Keratinocyte (primary cell): Measurements from ENCODE around the gene SAMD3. TPM values are rescaled to one million over a fixed set of nuclear protein-coding genes. Genes with fewer than 3 reads are reported as not detected.

Source experiments
- DNase-seq: peaks from one replicate; pipeline ENCODE4 v3.0.0-alpha.2; 2011; ENCODE audit warnings: low read depth, missing footprints, low spot score
- FAIRE-seq: peaks from 2 replicates; lab custom pipeline; 2011; peaks lifted over from hg19 to GRCh38; lab: Jason Lieb, UNC
- H2AFZ ChIP-seq: 2 replicates; pipeline ENCODE4 v1.6.0; 2012; ENCODE audit warnings: low read length, control low read depth, inconsistent platforms; ENCODE audit not compliant: control insufficient read depth
- H3K27ac ChIP-seq: 2 replicates; pipeline ENCODE4 v1.5.1; 2011; ENCODE audit warnings: low read length; ENCODE audit not compliant: control insufficient read depth, insufficient read depth
- H3K27me3 ChIP-seq: 3 replicates; pipeline ENCODE4 v1.6.0; 2011; ENCODE audit warnings: low read length; ENCODE audit not compliant: control insufficient read depth, insufficient read depth; ENCODE audit errors: extremely low read depth
- H3K36me3 ChIP-seq, 2 experiments: 2 replicates in 1 of 2; 3 replicates in 1 of 2; pipeline ENCODE4 v1.5.1; 2011; ENCODE audit warnings: low read length in 2 of 2, mild to moderate bottlenecking in 1 of 2; ENCODE audit not compliant: control insufficient read depth in 2 of 2, insufficient read depth in 2 of 2; ENCODE audit errors: extremely low read depth in 1 of 2
- H3K4me1 ChIP-seq: 3 replicates; pipeline ENCODE4 v1.5.1; 2011; ENCODE audit warnings: low read length; ENCODE audit not compliant: control insufficient read depth, insufficient read depth; ENCODE audit errors: extremely low read depth
- H3K4me2 ChIP-seq: 3 replicates; pipeline ENCODE4 v1.6.0; 2011; ENCODE audit warnings: low read depth, low read length; ENCODE audit not compliant: control insufficient read depth, insufficient read depth; ENCODE audit errors: extremely low read depth
- H3K4me3 ChIP-seq, 3 experiments: fragments of 200-600 bp in 1 of 3; sonication (generic) in 1 of 3; 2 replicates in 2 of 3; 3 replicates in 1 of 3; pipeline ENCODE4 v1.5.1; 2011 to 2016; ENCODE audit warnings: low read length in 3 of 3, mild to moderate bottlenecking in 3 of 3, control low read depth in 2 of 3, inconsistent platforms in 1 of 3, low read depth in 1 of 3, mixed read lengths in 1 of 3, mixed run types in 1 of 3, moderate library complexity in 1 of 3; ENCODE audit not compliant: control insufficient read depth in 2 of 3, insufficient read depth in 2 of 3; ENCODE audit errors: extremely low read depth in 1 of 3
- H3K79me2 ChIP-seq: 2 replicates; pipeline ENCODE4 v1.6.0; 2012; ENCODE audit warnings: low read length; ENCODE audit not compliant: control insufficient read depth, insufficient read depth
- H3K9ac ChIP-seq: 3 replicates; pipeline ENCODE4 v1.6.0; 2011; ENCODE audit warnings: low read length; ENCODE audit not compliant: control insufficient read depth, insufficient read depth; ENCODE audit errors: extremely low read depth
- H3K9me1 ChIP-seq: 3 replicates; pipeline ENCODE4 v1.6.0; 2011; ENCODE audit warnings: low read length; ENCODE audit not compliant: control insufficient read depth, insufficient read depth; ENCODE audit errors: extremely low read depth
- H3K9me3 ChIP-seq: 2 replicates; pipeline ENCODE4 v1.5.1; 2012; ENCODE audit warnings: low read depth, low read length; ENCODE audit not compliant: control insufficient read depth
- H4K20me1 ChIP-seq: 3 replicates; pipeline ENCODE4 v1.6.0; 2011; ENCODE audit warnings: low read length; ENCODE audit not compliant: control insufficient read depth, insufficient read depth; ENCODE audit errors: extremely low read depth
- CTCF ChIP-seq, 3 experiments: IDR thresholded peaks in 1 of 3; conservative IDR thresholded peaks in 1 of 3; optimal IDR thresholded peaks in 1 of 3; 2 replicates in 2 of 3; 3 replicates in 1 of 3; pipeline versions ENCODE3 to v1.5.1; 2011; ENCODE audit warnings: low read length in 3 of 3, mild to moderate bottlenecking in 3 of 3, moderate library complexity in 2 of 3, control low read depth in 1 of 3, inconsistent platforms in 1 of 3; ENCODE audit not compliant: insufficient read depth in 2 of 3; ENCODE audit errors: extremely low read depth in 1 of 3
- EZH2 ChIP-seq: IDR thresholded peaks from one replicate; pipeline ENCODE4 v1.6.1; 2012; ENCODE audit warnings: inconsistent platforms, mild to moderate bottlenecking, low read length, moderate library complexity
- dilution Hi-C: fragments of 300-500 bp; cut with MboI; formaldehyde crosslinking; loops from one replicate; pipeline ENCODE4 v1.7.0; 2020; ENCODE audit warnings: low sequenced_read_pairs; ENCODE audit not compliant: extremely low pct_ligation_motif_present
- polyA plus RNA-seq, 5 experiments: library from polyadenylated mRNA; depleted of rRNA in 3 of 5; stranded (reverse) in 3 of 5; stranded (forward) in 1 of 5; unstranded in 1 of 5; fragments of >200 nt; gene quantifications; 1 replicate in 1 of 5; 2 replicates in 3 of 5; 3 replicates in 1 of 5; pipeline versions ENCODE4 v1.2.1 to v1.2.3, GENCODE V29; 2011 to 2012; ENCODE audit warnings: missing spikeins in 2 of 5, low read depth in 1 of 5, low replicate concordance in 1 of 5

Gene SAMD3
- polyA plus RNA-seq, 1 donor (not counting 4 experiments of a cell fraction or from before 2014, with no cell fraction given) = 5.4 TPM

DNA sequence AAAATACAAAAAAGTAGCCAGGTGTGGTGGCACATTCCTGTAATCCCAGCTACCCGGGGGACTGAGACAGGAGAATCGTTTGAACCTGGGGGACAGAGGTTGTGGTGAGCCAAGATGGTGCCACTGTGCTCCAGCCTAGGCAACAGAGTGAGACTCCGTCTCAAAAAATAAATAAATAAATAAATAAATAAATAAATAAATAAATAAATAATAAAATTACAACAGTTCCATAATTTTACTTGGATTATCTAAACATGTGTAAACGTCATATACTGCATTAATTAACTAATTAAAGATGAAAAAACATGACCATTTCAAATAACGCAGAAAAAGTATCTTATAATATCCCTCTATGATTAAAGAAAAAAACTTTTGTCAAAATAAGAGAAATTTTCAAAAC is 65.8 kb downstream of the SAMD3 start:
- no peak for DNase-seq
- FAIRE-seq = no peak
- dilution Hi-C loops = no loop called here
- Histone ChIP-seq H3K4me3 (no peak overlapping the region), H4K20me1 (no peaks in the 10 kb centered on the region), H3K27ac (no peak overlapping the region), H3K9me3 (no peaks in the 10 kb centered on the region), H3K27me3 (no peaks in the 10 kb centered on the region), H3K36me3 (no peaks in the 10 kb centered on the region), H3K9ac (no peak overlapping the region), H2AFZ (no peak overlapping the region), H3K4me1 (no peaks in the 10 kb centered on the region), H3K4me2 (no peak overlapping the region), H3K9me1 (no peaks in the 10 kb centered on the region), H3K79me2 (no peaks in the 10 kb centered on the region)
- TF ChIP-seq CTCF (optimal IDR thresholded peaks at IDR 0.05 in 1 of 3, IDR thresholded peaks at IDR 0.05 in 1 of 3, conservative IDR thresholded peaks at IDR 0.05 in 1 of 3; ENCODE audit: extremely low read depth in 1 of 3, insufficient read depth in 2 of 3, low read length in 3 of 3) (no peak), EZH2 (no peak)

GRCh38 chr6:130152908-130153510 is 69.7 kb downstream of the SAMD3 start:
- H3K4me3 ChIP-seq = no peak overlapping the region
- FAIRE-seq (no peak), DNase-seq (no peak)
- H2AFZ ChIP-seq = no peak overlapping the region
- no peaks in the 10 kb centered on the region for H3K4me1 ChIP-seq
- no peaks in the 10 kb centered on the region for H3K9me1 ChIP-seq
- no peak overlapping the region for H3K4me2 ChIP-seq
- no peak for TF ChIP-seq EZH2
- no peak for TF ChIP-seq CTCF (optimal IDR thresholded peaks at IDR 0.05 in 1 of 3, IDR thresholded peaks at IDR 0.05 in 1 of 3, conservative IDR thresholded peaks at IDR 0.05 in 1 of 3; ENCODE audit: extremely low read depth in 1 of 3, insufficient read depth in 2 of 3, low read length in 3 of 3)
- no peak overlapping the region for H3K27ac ChIP-seq
- no peak overlapping the region for H3K9ac ChIP-seq
- H3K9me3 ChIP-seq = no peaks in the 10 kb centered on the region
- no peaks in the 10 kb centered on the region for H4K20me1 ChIP-seq
- H3K27me3 ChIP-seq = no peaks in the 10 kb centered on the region
- dilution Hi-C loops = no loop called here
- H3K36me3 ChIP-seq = no peaks in the 10 kb centered on the region
- H3K79me2 ChIP-seq = no peaks in the 10 kb centered on the region
